GM19099 (cell line): ENCODE measurements around the gene ERC2.

ENCODE experiments used
- POLR2A ChIP-seq: IDR thresholded peaks from 3 replicates; pipeline ENCODE4 v1.6.1; 2011; ENCODE audit warnings: low read depth; ENCODE audit not compliant: insufficient read length; ENCODE audit errors: extremely low read depth

The ERC2 gene

DNA sequence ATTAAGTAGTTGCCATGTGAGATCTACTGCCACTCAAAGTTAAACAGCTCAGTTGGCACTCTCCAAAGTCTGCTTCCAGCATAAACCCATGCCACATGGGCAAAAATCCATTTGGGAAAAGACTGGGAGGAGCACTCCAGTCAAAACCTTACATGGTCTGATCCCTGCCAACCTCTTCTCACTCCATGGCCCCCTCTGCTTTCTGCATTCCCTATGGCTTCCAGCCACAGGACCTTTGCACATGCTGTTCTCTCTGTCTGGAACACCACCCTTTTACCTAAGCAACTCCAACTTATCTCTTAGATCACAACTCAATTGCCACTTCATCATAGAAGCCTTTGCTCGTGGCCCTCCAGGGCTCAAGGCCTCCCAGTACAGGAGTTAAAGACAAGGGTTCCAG lies 910.7 kb downstream of the ERC2 start:
- TF ChIP-seq POLR2A = no peak

DNA sequence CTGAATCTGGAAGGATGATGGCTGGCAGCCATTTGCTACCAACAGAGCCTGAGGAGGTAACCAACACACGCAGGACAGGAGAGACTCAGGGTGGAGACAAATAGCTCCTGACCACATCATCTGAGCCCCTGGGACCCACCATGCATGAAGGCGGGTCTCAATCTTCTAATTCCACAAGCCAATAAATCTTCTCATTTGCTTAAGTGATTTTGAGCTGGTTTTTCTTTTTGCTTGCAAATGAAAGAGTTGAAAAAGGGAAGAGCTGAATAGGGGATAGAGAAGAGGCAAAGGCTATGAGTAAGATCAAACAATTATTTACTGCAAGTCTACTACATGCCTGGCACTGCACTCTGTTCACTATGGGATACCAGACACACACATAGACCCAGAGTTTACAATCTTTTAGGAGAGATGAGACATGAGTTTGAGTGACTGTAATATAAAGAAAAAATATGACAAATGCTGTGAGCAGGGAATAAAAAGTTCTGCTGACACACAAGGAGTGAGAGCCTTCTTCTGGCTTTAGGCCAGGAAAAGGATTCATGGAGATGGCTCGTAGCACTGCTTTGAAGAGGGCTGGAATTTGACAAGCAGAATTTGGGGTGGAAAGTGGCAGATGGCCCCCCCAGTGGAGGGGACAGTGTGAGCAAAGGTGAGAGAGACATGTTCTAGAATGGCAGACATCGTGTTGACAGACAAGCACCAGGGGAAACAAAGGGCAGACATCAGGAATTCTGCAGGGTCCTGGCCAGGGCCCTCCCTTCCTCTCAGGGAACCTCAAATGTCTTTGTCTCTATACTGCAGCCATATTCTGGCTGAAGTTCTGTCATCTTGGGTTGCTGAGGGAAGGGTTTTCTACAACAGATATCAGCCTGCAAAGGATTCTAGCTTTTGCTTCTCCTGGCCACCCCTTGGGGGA lies 911.4 kb downstream of the ERC2 start:
- TF ChIP-seq POLR2A = no peak

DNA sequence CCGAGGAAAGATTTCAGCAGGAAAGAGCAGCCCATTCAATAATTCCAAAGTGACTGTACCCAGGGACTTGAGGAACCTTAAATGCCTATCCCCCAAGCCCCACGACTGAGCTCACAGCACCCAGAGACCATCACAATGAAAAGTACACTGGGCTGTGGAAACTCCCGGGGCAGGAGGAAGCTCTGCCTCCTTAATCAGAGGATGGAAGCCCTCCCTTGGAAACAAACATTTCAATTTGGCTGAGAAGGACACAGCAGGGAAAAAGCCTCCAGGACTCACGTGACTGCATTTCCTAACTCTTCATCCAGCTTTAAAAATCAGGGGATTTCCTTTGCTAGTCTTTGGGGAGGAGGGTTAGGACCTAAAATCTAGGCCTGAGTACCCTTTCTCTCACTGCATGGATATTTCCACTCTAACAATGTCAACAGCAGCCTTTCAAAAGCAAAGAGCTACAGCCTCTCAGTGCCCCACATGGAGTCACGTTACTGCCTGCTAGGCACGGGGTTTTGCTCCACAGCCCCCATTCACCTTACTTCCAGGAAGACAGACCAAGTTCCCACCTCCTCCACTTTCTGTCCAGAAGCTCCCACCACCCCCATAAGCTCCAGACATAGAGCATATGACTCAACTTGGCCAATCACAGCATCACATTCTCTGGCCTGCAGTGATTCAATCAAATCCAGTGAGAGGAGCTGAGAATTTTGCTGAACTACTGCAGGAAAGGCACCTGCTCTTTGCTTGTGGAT lies 912.2 kb downstream of the ERC2 start:
- TF ChIP-seq POLR2A = no peak

DNA sequence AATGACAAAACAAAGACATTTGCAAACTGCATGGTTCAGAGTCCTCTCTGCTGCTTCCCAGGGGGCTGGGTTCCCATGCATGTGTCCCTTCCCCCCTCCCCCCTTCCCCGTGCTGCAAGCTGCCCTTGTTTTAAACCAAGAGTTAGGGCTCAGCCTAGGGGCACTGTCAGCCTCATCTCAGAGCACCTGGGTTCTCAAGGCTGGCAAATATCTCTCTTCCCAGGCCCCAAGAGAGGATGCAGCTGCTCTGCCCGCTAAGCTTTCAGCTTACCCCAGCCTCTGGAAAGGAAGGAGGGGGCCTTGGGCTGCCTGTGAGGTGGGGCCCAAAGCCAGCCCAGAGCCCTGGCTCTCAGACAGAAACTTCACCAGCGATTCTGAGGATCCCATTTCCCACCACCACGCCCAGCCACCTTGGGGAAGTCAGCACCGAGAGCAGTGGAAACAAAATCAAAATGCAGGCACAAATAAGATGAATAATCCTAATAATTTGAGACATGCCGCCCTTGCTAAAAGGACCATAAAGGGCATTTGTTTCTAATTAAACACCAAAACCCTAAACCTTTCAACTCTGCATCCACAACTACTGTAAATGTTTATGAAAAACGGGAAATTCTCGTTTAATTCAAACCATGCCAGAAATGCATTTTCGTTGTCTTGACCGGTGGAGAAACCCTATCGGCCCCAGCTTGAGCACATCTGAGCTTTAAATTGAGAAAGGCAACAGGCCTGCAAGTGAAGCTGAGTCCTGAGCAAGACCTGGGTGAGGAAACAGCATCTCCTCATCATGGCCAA lies 913.4 kb downstream of the ERC2 start:
- no peak for TF ChIP-seq POLR2A

DNA sequence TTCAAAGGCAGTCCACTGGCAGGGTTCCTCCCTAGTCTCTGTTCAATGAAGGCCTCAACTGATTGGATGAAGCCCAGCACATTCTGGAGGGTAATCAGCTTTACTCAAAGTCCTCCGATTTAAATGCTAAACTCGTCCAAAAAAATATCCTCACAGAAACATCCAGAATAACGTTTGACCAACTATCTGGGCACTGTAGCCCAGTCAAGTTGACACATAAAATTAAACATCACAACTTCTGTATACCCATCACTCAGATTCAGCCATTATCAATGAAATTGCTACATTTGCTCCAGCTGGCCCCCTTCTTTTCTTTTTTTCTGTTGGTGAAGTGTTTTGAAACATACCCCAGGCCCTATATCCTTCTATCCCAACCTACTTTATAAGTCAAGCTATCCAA lies 916.6 kb downstream of the ERC2 start:
- no peak for TF ChIP-seq POLR2A

DNA sequence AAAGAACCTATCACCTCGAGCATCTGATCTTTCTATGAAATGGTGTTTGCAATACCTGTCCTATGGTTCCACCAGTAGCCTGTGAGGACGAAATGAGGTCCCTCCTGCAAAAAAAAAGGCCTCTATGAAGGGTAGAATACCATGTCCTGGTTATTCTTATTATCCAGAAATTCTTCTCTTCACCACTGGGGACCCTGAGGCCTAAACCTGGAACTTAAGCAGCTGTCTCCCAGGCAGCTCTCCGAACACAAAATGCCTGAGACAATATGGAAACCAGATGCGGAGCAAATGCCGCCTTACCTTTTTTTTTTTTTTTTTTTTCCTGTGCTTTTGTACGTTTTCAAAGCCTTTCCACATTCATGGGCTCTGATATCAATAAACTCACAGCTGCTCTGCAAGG lies 919.1 kb downstream of the ERC2 start:
- no peak for TF ChIP-seq POLR2A

DNA sequence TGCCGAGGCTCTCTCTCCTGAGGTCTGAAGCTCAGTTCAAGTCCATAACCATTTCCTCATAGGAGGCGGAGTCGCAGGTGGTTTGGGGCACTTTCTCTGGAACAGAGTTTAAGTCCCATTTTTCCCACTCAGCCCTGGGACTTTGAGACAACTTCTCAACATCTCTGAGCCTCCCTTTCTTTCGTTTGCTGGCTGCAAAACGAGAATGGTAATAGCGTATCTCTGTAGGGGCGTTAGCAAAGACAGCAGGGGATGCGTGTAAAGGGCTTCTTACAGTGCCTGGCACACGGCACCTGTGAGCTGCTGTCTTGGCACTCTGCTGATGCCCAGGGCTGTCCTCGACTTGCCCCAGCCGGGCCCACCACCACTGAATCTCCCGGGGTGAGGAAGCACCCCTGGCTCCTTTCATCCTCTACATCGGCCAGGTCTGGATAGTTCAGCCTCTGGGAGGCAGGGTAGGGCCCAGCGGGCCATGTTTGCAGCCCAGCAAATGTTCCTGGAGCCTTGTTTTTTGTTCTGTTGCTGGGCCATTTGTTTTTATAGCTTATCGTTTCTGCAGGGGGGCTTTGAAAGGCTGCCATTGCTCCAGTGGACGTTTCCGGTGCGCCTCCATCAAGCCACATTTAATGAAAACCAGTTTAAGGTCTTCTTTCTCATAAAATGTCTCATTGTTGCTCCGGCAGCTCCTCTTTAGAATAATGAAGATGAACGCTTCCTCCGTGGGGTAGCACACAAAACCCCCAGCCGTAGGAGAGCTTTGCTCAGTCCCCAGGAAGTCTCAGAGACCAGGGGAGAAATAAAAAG lies 921.2 kb downstream of the ERC2 start:
- no peak for TF ChIP-seq POLR2A

DNA sequence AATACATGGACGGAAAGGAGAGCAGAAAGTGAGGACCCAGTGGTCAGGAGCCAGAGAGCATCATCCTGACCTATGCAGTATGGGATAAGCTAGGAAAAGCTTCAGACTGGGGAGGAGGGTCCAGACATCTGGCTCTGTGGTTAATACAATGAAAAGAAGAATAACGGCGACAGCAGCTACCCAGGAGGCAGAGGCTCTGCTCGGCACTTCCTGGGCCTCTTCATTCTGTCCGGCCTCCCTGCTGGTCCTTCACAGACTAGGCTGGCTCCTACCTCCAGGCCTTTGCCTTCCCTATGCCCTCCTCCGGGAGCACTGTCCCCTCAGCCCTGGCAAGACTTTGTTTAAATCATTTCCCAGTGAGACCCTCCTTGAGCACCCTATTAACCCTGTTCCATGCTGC lies 922.3 kb downstream of the ERC2 start:
- TF ChIP-seq POLR2A = no peak

DNA sequence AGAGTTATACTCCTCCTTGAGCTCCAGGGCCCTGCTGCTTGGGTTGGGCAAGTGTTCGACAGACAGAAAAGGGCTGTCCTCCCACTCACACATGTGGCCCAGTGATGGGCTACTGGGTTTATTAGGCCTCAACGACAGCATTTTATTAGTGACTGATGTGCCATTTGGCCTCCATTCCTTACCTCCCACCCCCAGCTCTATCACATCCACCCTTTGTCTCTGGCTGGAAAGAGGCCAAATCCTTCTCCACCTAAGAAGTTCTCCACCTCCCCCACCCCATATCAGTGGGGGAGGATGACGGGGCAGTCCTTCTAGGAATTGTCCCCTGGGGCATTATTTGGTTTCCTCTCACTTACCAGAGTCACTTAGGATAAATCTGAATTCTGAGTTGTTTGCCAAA lies 924.0 kb downstream of the ERC2 start:
- no peak for TF ChIP-seq POLR2A

DNA sequence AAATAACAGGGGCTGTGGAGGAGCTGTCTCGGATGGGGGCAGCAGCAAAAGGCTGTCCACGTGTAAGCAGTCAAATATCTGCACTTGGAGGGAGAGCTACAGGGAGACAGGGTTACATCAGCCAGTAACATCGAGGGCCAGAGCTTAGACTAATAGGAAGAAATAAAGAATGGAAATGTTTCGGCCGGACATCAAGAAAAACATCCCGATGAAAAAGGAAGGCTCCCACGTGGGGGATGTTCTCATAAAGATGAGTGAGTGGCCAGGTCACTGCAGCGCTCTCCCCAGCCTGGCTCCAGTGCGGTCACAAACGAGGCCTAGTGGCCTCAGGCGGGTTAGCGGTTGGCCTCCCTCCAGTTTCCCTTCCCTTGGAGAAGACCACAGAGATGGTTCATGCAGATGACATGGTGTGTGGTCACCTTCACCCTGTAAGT lies 925.1 kb downstream of the ERC2 start:
- no peak for TF ChIP-seq POLR2A

DNA sequence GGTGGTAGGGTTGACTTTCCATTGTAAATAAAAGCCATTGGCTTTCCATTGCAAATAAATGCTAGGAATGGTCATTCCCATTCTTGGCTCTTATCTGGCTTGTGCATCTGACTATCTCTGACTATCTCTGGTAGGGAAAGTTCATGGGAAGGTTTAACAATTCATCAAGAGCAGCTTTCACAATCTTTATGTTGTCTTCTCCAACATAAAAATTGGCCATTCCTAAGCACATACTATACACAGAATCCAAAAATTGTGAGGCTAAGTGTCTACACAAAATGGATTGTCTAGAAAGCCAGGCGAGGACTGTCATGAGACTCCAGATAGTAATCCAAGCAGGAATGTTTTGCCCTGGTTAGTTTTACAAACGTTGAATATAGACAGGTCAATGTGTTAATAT lies 926.8 kb downstream of the ERC2 start:
- no peak for TF ChIP-seq POLR2A

DNA sequence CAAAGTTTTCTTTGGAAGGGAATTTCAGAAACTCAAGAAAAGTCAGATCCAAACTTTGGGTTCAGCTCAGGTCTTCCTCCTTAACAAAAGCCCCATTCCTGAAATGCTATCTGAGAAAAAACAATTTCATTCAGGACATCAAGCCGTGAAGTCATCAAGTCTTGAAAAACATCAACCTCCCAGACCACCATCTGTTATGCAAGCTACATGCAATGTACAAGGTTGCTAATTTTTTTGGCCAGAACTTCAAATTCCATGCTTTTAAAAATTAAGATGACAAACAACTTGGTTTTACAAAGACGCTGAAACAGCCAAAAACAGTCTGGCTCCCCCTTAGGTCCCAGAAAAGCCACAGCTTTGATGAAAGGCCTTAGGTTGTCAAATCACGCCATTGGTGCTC lies 927.3 kb downstream of the ERC2 start:
- TF ChIP-seq POLR2A = no peak

DNA sequence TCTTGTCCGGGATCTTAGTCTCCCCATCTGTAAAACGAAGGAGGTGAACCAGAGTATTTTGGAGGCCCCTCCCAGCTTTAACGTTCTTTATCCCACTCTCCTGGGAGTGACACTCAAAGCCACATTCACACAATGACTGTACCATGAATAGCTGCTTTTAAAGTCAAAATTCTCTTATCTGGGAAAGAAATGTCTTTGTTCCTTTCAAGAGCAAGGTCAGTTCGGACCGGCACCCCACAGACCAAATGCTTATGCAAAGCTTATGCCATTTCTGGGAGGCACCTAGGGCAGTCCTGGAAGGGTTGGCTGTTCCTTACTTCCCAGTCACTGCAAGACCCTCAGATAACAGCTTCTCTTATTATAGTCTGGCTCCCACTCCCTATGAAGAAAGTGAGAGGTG lies 927.7 kb downstream of the ERC2 start:
- TF ChIP-seq POLR2A = no peak

DNA sequence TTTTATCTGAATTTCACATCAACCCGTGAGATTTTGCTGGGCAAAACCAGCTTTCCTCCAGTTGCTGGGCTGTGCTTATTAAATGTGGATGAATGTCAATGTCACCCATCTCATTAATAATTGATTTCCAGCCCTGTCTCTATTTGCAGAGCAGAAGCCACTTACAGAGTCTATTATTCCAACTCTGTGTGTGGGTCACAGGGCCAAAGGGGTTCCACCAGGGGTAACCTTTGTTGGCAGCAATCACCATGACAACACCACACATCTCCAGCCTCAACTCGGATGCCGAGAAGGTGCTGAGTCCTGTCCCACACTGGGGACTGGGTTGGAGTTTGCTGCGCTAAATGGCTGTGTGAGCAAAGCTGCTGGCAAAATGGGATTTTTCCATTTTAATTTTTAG lies 930.1 kb downstream of the ERC2 start:
- no peak for TF ChIP-seq POLR2A
